ENCODE measurements around the gene PLPPR1.

Gene PLPPR1

DNA sequence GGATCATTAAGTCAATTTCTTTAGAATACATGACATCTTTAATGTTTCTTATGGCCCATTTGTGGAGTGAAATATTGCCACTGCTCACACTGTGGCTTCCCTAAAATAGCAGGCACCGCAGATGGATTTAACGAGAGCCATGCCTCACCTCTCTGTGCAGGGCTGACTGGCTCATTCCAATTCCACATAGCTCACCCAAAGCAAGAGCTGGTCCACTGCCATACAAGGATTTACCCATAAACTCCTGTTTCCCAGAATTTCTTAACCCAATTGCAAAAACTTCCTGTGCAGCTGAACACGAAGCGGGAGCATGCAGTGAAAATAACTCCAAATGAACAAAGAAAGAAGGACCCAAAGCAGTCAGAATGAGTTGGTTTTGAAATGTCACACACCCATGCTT lies 196.7 kb downstream of the PLPPR1 start:
- H3K36me3 ChIP-seq (ENCODE audit: control insufficient read depth in 1 of 2, insufficient read depth in 2 of 2, low read length in 2 of 2), result no peaks in the 10 kb centered on the region
- DNase-seq, result no peak
- no peak overlapping the region for H3K23ac ChIP-seq (ENCODE audit: low read length)
- H2BK5ac ChIP-seq (ENCODE audit: low read depth, low read length, poor library complexity), result no peak overlapping the region
- H3K4me1 ChIP-seq (ENCODE audit: control insufficient read depth in 1 of 2, insufficient read depth in 2 of 2, low read length in 2 of 2), result no peaks in the 10 kb centered on the region
- no peak overlapping the region for H3K14ac ChIP-seq (ENCODE audit: low read length)
- H2AFZ ChIP-seq (ENCODE audit: insufficient read depth, low read length, poor library complexity), result no peak overlapping the region
- no peak overlapping the region for H3K9ac ChIP-seq (ENCODE audit: low read length)
- no peaks in the 10 kb centered on the region for H3K27me3 ChIP-seq (ENCODE audit: insufficient read depth, low read length)
- no peak overlapping the region for H3K4ac ChIP-seq (ENCODE audit: low read depth, low read length)
- H3K79me2 ChIP-seq (ENCODE audit: control insufficient read depth, insufficient read depth, low read length, poor library complexity), result no peaks in the 10 kb centered on the region
- H2AK5ac ChIP-seq (ENCODE audit: low read length), result no peak overlapping the region
- no peak overlapping the region for H2BK12ac ChIP-seq (ENCODE audit: low read length)
- H3K9me3 ChIP-seq (ENCODE audit: insufficient read depth, low read depth, low read length), result no peaks in the 10 kb centered on the region
- no peak overlapping the region for H3K4me3 ChIP-seq (ENCODE audit: low read depth, low read length)
- no peak overlapping the region for H4K12ac ChIP-seq (ENCODE audit: low read depth, low read length)
- H4K8ac ChIP-seq (ENCODE audit: low read depth, low read length), result no peak overlapping the region
- no peak overlapping the region for H3K27ac ChIP-seq (ENCODE audit: low read depth, low read length)
- no peak overlapping the region for H3K18ac ChIP-seq (ENCODE audit: low read length)
- no peak overlapping the region for H2BK120ac ChIP-seq (ENCODE audit: insufficient read depth, low read length, poor library complexity)
- no peak overlapping the region for H3K4me2 ChIP-seq (ENCODE audit: low read length)
- H3K79me1 ChIP-seq (ENCODE audit: low read length), result no peaks in the 10 kb centered on the region
- no CpG with 5 or more reads among the region's 4 CpGs for WGBS (ENCODE audit: extremely low coverage, insufficient coverage, insufficient read length)
- H4K91ac ChIP-seq (ENCODE audit: low read depth, low read length), result no peak overlapping the region

DNA sequence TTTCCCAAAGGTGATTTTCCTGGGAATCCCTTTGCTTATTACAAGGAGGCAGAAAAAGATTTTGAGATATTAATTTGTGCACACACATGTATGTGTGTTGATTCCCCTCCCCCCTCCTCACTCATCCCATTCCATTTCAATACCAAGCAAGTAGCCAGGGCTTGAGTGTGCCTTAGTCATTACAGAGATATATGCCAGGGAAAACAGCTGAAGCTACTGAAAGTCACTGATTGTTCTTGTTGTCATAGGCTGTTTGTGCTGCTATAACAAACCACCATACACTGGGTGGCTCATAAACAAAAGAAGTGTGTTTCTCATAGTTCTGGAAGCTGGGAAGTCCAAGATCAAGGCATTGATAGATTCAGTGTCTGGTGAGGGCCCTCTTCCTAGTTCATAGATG lies 197.6 kb downstream of the PLPPR1 start:
- Histone ChIP-seq H4K8ac (ENCODE audit: low read depth, low read length) (no peak overlapping the region), H3K9me3 (ENCODE audit: insufficient read depth, low read depth, low read length) (no peaks in the 10 kb centered on the region), H3K4me2 (ENCODE audit: low read length) (no peak overlapping the region), H2BK120ac (ENCODE audit: insufficient read depth, low read length, poor library complexity) (no peak overlapping the region), H3K23ac (ENCODE audit: low read length) (no peak overlapping the region), H2BK5ac (ENCODE audit: low read depth, low read length, poor library complexity) (no peak overlapping the region), H3K14ac (ENCODE audit: low read length) (no peak overlapping the region), H2BK12ac (ENCODE audit: low read length) (no peak overlapping the region), H3K79me1 (ENCODE audit: low read length) (no peaks in the 10 kb centered on the region), H3K27me3 (ENCODE audit: insufficient read depth, low read length) (no peaks in the 10 kb centered on the region), H2AK5ac (ENCODE audit: low read length) (no peak overlapping the region), H3K9ac (ENCODE audit: low read length) (no peak overlapping the region), H3K79me2 (ENCODE audit: control insufficient read depth, insufficient read depth, low read length, poor library complexity) (no peaks in the 10 kb centered on the region), H3K4me1 (ENCODE audit: control insufficient read depth in 1 of 2, insufficient read depth in 2 of 2, low read length in 2 of 2) (no peaks in the 10 kb centered on the region), H4K12ac (ENCODE audit: low read depth, low read length) (no peak overlapping the region), H3K27ac (ENCODE audit: low read depth, low read length) (no peak overlapping the region), H3K4me3 (ENCODE audit: low read depth, low read length) (no peak overlapping the region), H3K4ac (ENCODE audit: low read depth, low read length) (no peak overlapping the region), H3K18ac (ENCODE audit: low read length) (no peak overlapping the region), H3K36me3 (ENCODE audit: control insufficient read depth in 1 of 2, insufficient read depth in 2 of 2, low read length in 2 of 2) (no peaks in the 10 kb centered on the region), H4K91ac (ENCODE audit: low read depth, low read length) (no peak overlapping the region), H2AFZ (ENCODE audit: insufficient read depth, low read length, poor library complexity) (no peak overlapping the region)
- no peak for DNase-seq

DNA sequence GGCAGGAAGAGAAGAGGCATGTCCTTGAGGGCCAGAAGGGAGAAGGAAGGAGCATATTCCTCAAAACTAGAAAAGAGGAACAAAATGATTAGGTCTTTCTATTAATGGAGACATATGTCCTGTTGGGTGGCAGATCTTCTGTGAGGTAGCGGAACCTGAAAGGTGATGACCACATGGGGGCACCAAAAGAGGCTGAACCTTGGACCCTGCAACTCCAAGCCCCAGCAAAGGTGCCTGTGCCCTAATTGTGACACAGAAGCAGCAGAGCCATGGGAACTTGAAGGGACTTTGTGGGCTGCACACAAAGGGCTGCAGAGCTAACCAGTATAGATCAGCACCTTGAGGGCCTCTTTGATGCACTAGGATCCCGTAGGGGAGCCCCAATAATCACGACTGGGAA lies 198.3 kb downstream of the PLPPR1 start:
- Histone ChIP-seq H3K9ac (ENCODE audit: low read length) (no peak overlapping the region), H3K4me3 (ENCODE audit: low read depth, low read length) (no peak overlapping the region), H3K4ac (ENCODE audit: low read depth, low read length) (no peak overlapping the region), H3K79me2 (ENCODE audit: control insufficient read depth, insufficient read depth, low read length, poor library complexity) (no peaks in the 10 kb centered on the region), H2BK120ac (ENCODE audit: insufficient read depth, low read length, poor library complexity) (no peak overlapping the region), H3K9me3 (ENCODE audit: insufficient read depth, low read depth, low read length) (no peaks in the 10 kb centered on the region), H4K12ac (ENCODE audit: low read depth, low read length) (no peak overlapping the region), H3K18ac (ENCODE audit: low read length) (no peak overlapping the region), H3K4me1 (ENCODE audit: control insufficient read depth in 1 of 2, insufficient read depth in 2 of 2, low read length in 2 of 2) (no peaks in the 10 kb centered on the region), H2AK5ac (ENCODE audit: low read length) (no peak overlapping the region), H3K36me3 (ENCODE audit: control insufficient read depth in 1 of 2, insufficient read depth in 2 of 2, low read length in 2 of 2) (no peaks in the 10 kb centered on the region), H2BK5ac (ENCODE audit: low read depth, low read length, poor library complexity) (no peak overlapping the region), H2BK12ac (ENCODE audit: low read length) (no peak overlapping the region), H3K14ac (ENCODE audit: low read length) (no peak overlapping the region), H3K27me3 (ENCODE audit: insufficient read depth, low read length) (no peaks in the 10 kb centered on the region), H2AFZ (ENCODE audit: insufficient read depth, low read length, poor library complexity) (no peak overlapping the region), H3K27ac (ENCODE audit: low read depth, low read length) (no peak overlapping the region), H3K4me2 (ENCODE audit: low read length) (no peak overlapping the region), H4K91ac (ENCODE audit: low read depth, low read length) (no peak overlapping the region), H4K8ac (ENCODE audit: low read depth, low read length) (no peak overlapping the region), H3K79me1 (ENCODE audit: low read length) (no peaks in the 10 kb centered on the region), H3K23ac (ENCODE audit: low read length) (no peak overlapping the region)
- DNase-seq, result no peak
- no CpG with 5 or more reads among the region's 3 CpGs for WGBS (ENCODE audit: extremely low coverage, insufficient coverage, insufficient read length)

- Histone ChIP-seq H3K4me3 (ENCODE audit: low read depth, low read length) (no peak overlapping the region), H3K4ac (ENCODE audit: low read depth, low read length) (no peak overlapping the region), H3K27ac (ENCODE audit: low read depth, low read length) (no peak overlapping the region), H4K12ac (ENCODE audit: low read depth, low read length) (no peak overlapping the region), H2BK120ac (ENCODE audit: insufficient read depth, low read length, poor library complexity) (no peak overlapping the region), H3K18ac (ENCODE audit: low read length) (no peak overlapping the region), H3K79me1 (ENCODE audit: low read length) (no peaks in the 10 kb centered on the region), H2AFZ (ENCODE audit: insufficient read depth, low read length, poor library complexity) (no peak overlapping the region), H3K9me3 (ENCODE audit: insufficient read depth, low read depth, low read length) (no peaks in the 10 kb centered on the region), H4K8ac (ENCODE audit: low read depth, low read length) (no peak overlapping the region), H3K9ac (ENCODE audit: low read length) (no peak overlapping the region), H4K91ac (ENCODE audit: low read depth, low read length) (no peak overlapping the region), H2AK5ac (ENCODE audit: low read length) (no peak overlapping the region), H3K4me1 (ENCODE audit: control insufficient read depth in 1 of 2, insufficient read depth in 2 of 2, low read length in 2 of 2) (no peaks in the 10 kb centered on the region), H2BK5ac (ENCODE audit: low read depth, low read length, poor library complexity) (no peak overlapping the region), H3K79me2 (ENCODE audit: control insufficient read depth, insufficient read depth, low read length, poor library complexity) (no peaks in the 10 kb centered on the region), H3K36me3 (ENCODE audit: control insufficient read depth in 1 of 2, insufficient read depth in 2 of 2, low read length in 2 of 2) (no peaks in the 10 kb centered on the region), H3K14ac (ENCODE audit: low read length) (no peak overlapping the region), H2BK12ac (ENCODE audit: low read length) (no peak overlapping the region), H3K27me3 (ENCODE audit: insufficient read depth, low read length) (no peaks in the 10 kb centered on the region), H3K4me2 (ENCODE audit: low read length) (no peak overlapping the region), H3K23ac (ENCODE audit: low read length) (no peak overlapping the region)
- WGBS (ENCODE audit: extremely low coverage, insufficient coverage, insufficient read length), result no CpG with 5 or more reads among the region's 1 CpG
- DNase-seq, result no peak
Observed at GRCh38 chr9:101229606-101230005, 201.1 kb downstream of the PLPPR1 start.
